RKO (cell line): ENCODE data around the gene ZNF536.
"Not testable (repeated sequence)": the region's sequence is repeated elsewhere in the genome, so short reads cannot be mapped to it uniquely, and the experiment has no call there.

ENCODE experiments used
- DNase-seq: peaks from one replicate; pipeline ENCODE4 v3.0.0-alpha.2; 2016; ENCODE audit warnings: low spot score

The ZNF536 gene

GRCh38 chr19:30482956-30483355 lies 110.8 kb downstream of the ZNF536 start:
- no peak for DNase-seq

GRCh38 chr19:30486250-30486649 lies 114.1 kb downstream of the ZNF536 start:
- not testable (repeated sequence) for DNase-seq

DNA sequence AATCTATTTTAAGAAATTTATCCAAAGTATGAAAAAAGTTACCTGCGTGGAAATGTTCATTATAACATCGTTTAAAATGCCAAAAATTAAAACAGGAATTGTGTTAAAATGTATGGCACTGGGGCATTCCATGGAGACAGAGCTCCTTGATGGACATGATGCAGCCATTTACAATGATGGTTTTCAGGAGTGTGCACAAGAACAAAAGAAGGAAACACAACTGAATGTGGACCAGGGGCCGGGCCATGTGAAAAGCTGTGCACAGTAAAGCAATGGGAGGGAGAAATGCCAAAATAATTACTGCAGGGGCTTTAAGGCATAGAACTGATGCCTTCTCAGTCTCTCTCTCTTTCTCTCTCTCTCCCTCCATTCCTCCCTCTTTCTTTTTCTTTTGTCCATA lies 115.0 kb downstream of the ZNF536 start:
- no peak for DNase-seq

DNA sequence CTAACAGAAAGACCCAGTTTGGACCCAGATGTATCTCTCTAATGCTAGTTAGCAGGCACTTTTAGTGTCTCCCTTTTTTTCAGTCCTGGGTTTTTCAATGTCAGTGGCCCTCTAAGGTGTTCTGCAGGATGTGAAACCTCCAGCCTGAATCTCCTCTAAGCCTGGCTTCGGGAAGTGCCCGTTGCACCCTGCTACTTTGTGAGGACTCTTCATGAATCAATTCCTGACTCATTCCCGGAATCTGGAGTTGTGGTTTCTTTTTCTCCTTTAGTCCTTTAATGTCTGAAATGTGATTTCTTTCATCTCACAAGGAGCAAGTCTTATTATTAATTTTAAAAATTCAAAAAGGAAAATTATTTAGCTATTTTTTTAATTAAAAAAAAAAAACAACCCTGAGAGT lies 116.0 kb downstream of the ZNF536 start:
- DNase-seq = no peak

- no peak for DNase-seq
These were observed 118.6 kb downstream of the ZNF536 start for GRCh38 chr19:30490760-30491159.

DNA sequence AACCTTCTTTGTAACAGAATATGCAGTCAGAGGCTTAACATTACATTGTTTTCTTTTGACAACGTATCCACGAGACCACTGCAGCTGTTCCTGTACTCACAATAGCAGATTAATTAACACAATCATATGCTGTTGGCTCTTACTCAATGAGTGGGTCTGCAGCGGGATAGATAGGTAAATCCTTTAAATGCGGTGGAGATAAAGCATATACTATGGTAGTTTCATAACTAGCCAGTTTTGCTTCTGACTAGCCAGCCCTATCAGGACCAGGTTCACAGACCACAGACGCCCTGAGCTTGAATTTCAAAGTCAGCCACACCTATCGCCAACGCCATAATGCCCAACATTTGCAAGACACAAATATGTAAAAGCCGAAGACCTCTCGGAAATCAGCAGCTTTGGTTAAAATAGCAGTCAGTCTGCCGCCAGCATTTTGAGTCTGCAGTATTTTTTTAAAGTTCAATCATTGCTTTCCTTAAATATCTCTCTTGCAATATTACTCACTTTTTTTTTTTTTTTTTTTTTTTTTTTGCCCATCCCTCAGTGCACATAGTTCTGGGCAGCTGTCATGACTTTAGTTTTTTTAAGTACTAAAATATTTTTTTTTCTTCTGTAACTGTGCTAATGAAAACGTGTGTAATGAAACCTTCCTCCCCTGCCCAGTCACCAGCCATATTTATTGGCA lies 120.5 kb downstream of the ZNF536 start:
- DNase-seq = no peak

DNA sequence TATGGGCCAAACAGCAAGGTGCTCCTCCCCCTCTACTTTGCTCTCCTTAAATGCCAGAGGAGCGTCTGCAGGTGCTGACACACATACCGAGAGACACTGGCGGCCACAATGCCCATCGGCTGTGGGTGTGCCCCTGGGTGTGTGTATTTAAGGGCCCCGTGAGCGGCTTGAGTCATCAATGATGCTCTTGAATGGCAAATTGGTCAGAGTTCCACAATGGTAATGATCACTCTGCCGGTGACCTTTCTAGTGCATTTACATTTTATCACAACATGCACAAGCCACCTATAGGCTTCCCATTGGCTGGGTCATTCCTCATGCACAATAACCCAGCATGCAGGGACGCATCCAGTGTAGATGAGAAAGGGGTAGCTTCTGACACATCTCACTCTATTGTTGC lies 124.8 kb downstream of the ZNF536 start:
- no peak for DNase-seq

DNA sequence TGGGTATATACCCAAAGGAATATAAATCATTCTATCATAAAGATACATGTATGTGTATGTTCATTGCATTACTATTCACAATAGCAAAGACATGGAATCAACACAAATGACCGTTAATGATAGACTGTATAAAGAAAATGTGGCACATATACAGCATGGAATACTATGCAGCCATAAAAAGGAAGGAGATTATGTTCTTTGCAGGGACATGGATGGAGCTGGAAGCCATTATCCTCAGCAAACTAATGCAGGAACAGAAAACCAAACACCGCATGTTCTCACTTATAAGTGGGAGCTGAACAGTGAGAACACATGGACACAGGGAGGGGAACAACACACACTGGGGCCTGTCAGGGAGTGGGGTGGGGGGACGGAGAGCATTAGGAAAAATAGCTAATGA lies 125.9 kb downstream of the ZNF536 start:
- not testable (repeated sequence) for DNase-seq

DNA sequence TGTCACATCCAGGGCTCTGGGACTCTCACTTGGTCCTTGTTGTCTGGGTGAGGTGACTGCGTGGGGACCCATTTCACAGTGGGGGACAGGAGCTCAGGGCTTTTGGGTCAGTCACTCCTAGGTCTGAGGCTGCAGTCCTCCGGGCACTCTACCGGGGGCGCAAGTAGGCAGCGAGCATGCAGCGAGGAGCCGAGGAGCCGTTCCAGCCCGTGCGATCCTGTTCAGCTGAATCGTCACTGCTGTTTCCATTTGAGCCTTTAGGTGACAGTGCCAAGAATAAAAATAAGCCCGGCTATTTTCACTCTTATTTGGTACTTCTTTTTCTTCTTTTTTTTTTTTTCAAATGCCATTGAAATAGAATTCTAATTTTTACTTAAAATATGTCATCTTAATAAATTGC lies 126.5 kb downstream of the ZNF536 start:
- DNase-seq = no peak

GRCh38 chr19:30504272-30504671 lies 132.1 kb downstream of the ZNF536 start:
- no peak for DNase-seq

- no peak for DNase-seq
These were observed 140.2 kb downstream of the ZNF536 start for GRCh38 chr19:30512176-30513081.

DNA sequence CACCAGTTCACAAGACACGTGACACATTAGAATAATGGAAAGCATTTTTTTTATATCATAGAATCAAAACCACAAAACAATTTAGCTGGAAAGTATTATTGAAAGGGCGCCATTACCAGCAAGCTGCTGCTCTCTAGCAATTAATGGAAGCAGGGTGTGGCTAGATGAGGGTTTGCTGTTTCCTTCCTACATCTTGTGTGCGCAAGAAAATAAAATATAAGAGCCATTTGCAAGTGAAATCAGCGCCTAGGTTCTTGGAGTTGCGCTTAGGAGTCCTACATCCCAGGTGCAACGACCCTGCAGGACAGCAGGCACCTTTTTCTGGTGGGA lies 140.9 kb downstream of the ZNF536 start:
- no peak for DNase-seq

GRCh38 chr19:30516111-30516510 lies 143.9 kb downstream of the ZNF536 start:
- DNase-seq = no peak

GRCh38 chr19:30516531-30516930 lies 144.3 kb downstream of the ZNF536 start:
- DNase-seq = no peak

DNA sequence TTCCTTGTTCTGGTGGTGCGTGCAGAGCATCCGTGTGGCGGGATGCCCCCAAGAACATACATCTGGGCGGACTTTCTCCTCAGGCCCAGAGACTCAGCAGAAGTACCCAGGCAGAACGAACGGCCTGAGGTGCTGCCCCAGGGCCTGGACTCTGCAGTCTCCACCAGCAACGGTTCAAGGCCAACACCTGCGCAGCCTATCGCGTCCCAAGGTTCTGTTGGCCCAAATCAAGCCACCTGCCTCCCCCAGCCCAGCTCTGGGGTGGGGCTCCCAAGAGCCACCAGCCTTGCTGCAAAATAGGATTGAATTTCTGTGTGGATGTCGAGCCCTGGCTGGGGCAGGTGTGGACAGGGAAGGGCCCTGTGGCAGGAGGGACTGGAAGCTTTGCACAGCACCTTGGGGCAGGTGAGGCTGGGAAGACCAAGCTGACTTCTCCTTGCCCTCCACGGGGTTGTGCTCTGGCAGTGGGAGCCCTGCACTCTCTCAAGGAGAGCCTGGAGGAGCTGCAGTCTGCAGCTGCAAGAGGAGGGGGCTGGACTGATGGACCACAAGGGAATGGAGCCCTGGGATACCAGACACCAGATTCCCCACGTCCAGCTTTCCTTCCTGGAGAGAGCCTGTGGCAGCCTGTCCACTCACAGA lies 146.9 kb downstream of the ZNF536 start:
- DNase-seq = no peak

DNA sequence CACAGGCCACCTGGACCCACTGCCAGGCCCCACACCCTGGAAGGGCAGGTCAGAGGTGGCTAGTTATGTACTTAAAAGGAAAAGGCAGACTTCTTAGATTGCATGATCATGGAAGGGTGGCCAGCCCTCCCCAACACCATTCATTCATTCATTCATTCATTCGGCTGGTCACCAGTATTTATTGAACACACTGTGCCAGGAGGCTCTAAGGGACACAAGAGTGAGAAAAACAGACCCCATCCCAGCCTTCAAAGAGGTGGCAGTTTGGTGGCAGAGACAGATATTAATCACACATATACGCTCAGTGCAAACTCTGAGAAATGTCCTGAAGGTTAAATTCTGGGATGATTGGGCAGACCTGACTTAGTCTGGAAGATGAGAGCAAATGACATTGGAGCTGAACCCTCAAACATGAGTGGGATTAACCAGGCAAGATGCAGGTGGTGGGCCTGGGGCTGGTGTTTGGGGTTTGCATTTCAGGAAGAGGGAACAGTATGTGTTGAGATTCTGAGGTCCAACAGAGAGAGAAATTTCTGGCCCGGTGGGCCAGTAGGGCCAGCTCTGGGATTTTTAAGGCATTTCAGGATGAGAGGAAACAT lies 147.5 kb downstream of the ZNF536 start:
- no peak for DNase-seq

DNA sequence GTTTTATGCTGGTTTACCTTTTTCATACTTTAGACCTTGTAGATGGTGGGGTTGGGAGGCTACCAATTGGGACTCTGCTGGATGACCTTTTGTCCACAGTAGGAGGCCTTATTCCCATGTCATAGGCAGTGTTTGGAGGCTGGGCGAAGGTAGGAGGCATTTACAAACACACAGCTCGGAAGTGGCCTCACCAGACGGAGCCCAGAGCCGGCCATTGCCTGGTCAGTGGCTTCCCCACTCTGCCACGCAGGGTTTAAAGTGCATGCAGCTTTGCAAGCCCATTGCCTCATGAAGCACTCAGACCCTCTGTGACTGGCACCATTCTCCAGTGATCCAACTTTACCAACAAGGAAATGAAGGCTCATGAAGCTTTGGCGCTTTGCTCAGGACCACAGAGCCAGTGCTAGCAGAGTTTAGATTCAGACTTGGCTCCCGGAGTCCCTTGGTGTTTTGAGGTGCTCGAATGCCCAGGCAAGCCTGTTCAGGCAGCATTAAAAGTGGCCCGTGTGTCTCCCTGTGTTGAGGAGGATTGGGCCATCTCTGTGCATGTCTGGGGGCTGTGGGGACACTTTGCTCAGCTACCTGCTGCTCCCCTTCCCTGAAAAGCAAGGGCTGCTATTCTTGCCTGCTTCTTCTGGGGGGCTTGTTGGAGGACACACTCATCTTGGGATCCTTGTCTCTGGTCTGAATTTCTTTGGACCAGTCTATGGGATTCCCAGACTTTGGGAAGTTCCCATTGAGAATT lies 148.7 kb downstream of the ZNF536 start:
- no peak for DNase-seq

- DNase-seq = no peak
These were observed 149.8 kb downstream of the ZNF536 start for GRCh38 chr19:30521937-30522336.

DNA sequence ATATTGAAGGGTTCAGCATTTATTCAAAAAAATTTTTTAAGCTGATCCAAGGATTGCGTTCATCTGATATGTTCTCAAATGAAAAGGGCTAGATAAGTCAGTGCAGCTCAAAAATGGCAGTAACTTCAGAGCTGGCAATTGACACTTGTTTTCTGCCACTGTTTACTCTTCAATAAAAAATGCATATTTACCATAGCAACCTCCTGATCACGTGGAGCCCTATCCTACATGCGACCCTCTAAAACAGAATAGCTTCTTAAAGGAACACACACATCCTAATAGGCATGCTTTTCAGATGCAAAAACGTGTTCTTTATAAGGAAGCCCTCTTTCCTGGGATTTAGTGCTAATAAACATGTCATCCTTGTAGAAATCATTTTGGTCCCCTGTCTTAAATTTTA lies 150.2 kb downstream of the ZNF536 start:
- no peak for DNase-seq

GRCh38 chr19:30523791-30524190 lies 151.6 kb downstream of the ZNF536 start:
- no peak for DNase-seq

GRCh38 chr19:30525383-30525782 lies 153.2 kb downstream of the ZNF536 start:
- no peak for DNase-seq

- DNase-seq = no peak
These were observed 156.7 kb downstream of the ZNF536 start for GRCh38 chr19:30528919-30529318.
